K562 (cell line): ENCODE measurements around the gene CCKAR. TPM values are rescaled to one million over a fixed set of nuclear protein-coding genes. Genes with fewer than 3 reads are reported as not detected.

Experiments used
- ATAC-seq: fragments of 200-7000 bp; cut with Tn5 transposase; 3 replicates; pipeline ENCODE4 v1.9.1; 2020; ENCODE audit warnings: moderate library complexity
- BruUV-seq: library from RNA; stranded (reverse); fragments of 400-500 nt; replicated peaks from 2 replicates; lab custom pipeline; 2021; lab: Mats Ljungman, UMichigan
- CTCF ChIA-PET: fragments of 300-600 bp; formaldehyde crosslinking; extraction: SDS; loops from one replicate; lab custom pipeline; 2021; ENCODE audit warnings: low intra/inter-chr PET ratio; lab: Yijun Ruan, JAX
- POLR2A ChIA-PET: fragments of 300-600, 350-650 bp; sonication (Branson Sonifier 250); formaldehyde crosslinking; extraction: SDS; loops from one replicate; lab custom pipeline; 2021; ENCODE audit warnings: antibody characterized with exemption, inconsistent platforms; lab: Yijun Ruan, JAX
- DNase-seq, 4 experiments: peaks; one replicate each; pipeline versions ENCODE4 v3.0.0 to v3.0.0-alpha.2; 2011 to 2018; ENCODE audit warnings: low spot score in 3 of 4, mixed read lengths in 3 of 4; ENCODE audit errors: extremely low read depth in 1 of 4
- FAIRE-seq: peaks from 2 replicates; lab custom pipeline; 2011; peaks lifted over from hg19 to GRCh38; lab: Jason Lieb, UNC
- H2AFZ ChIP-seq: 2 replicates; pipeline ENCODE4 v1.6.0; 2011; ENCODE audit warnings: low read depth, low read length, control low read depth, inconsistent platforms
- H3K27ac ChIP-seq: fragments of 200-600 bp; 3 replicates; pipeline ENCODE4 v1.8.0; 2011; ENCODE audit warnings: low read depth, mild to moderate bottlenecking, control low read depth, inconsistent platforms, low read length, moderate library complexity, mixed read lengths; ENCODE audit errors: extremely low read depth
- H3K27me3 ChIP-seq, 2 experiments: fragments of 300-600 bp in 1 of 2; 2 replicates in 1 of 2; 3 replicates in 1 of 2; pipeline versions ENCODE4 v1.6.0 to v1.8.0; 2011; ENCODE audit warnings: inconsistent platforms in 2 of 2, low read length in 2 of 2, mild to moderate bottlenecking in 1 of 2, mixed read lengths in 1 of 2, moderate library complexity in 1 of 2; ENCODE audit not compliant: control insufficient read depth in 2 of 2, insufficient read depth in 2 of 2
- H3K36me3 ChIP-seq: fragments of 300-600 bp; 3 replicates; pipeline ENCODE4 v1.8.0; 2011; ENCODE audit warnings: mild to moderate bottlenecking, low read length, inconsistent platforms; ENCODE audit not compliant: control insufficient read depth, insufficient read depth
- H3K4me1 ChIP-seq, 2 experiments: fragments of 200-600 bp in 1 of 2; replicated peaks in 1 of 2; 2 replicates in 1 of 2; 3 replicates in 1 of 2; pipeline versions ENCODE4 v1.5.1 to v1.8.0; 2011; ENCODE audit warnings: inconsistent platforms in 2 of 2, low read length in 2 of 2, mild to moderate bottlenecking in 1 of 2, mixed read lengths in 1 of 2, moderate library complexity in 1 of 2; ENCODE audit not compliant: control insufficient read depth in 2 of 2, insufficient read depth in 2 of 2
- H3K4me2 ChIP-seq: 2 replicates; pipeline ENCODE4 v1.6.1; 2011; ENCODE audit warnings: low read length, control low read depth, inconsistent platforms, mixed read lengths; ENCODE audit not compliant: insufficient read depth
- H3K4me3 ChIP-seq: fragments of 200-600 bp; sonication (generic), shearing (Covaris generic); 2 replicates; pipeline ENCODE4 v1.5.1; 2016; ENCODE audit warnings: control low read depth, inconsistent platforms
- H3K79me2 ChIP-seq: fragments of 200-600 bp; 3 replicates; pipeline ENCODE4 v1.8.0; 2011; ENCODE audit warnings: low read length, inconsistent platforms; ENCODE audit not compliant: control insufficient read depth, insufficient read depth
- H3K9ac ChIP-seq, 2 experiments: 2 replicates each; pipeline versions ENCODE4 v1.6.0 to v1.6.1; 2011; ENCODE audit warnings: low read depth in 2 of 2, low read length in 2 of 2, control low read depth in 1 of 2, inconsistent platforms in 1 of 2, mild to moderate bottlenecking in 1 of 2, mixed read lengths in 1 of 2; ENCODE audit not compliant: insufficient read depth in 1 of 2
- H3K9me1 ChIP-seq: one replicate; pipeline ENCODE4 v1.6.0; 2011; ENCODE audit warnings: inconsistent platforms, mild to moderate bottlenecking, low read length, moderate library complexity; ENCODE audit not compliant: control insufficient read depth, insufficient read depth
- H3K9me3 ChIP-seq: replicated peaks from 2 replicates; pipeline ENCODE4 v1.5.1; 2011; ENCODE audit warnings: low read depth, low read length, inconsistent platforms; ENCODE audit not compliant: control insufficient read depth, insufficient read depth
- H4K20me1 ChIP-seq: replicated peaks from 2 replicates; pipeline ENCODE4 v1.6.1; 2011; ENCODE audit warnings: low read length, inconsistent platforms, mixed read lengths; ENCODE audit not compliant: control insufficient read depth, insufficient read depth
- TCF7 ChIP-seq: sonication (generic); IDR thresholded peaks from 2 replicates; pipeline ENCODE4 v1.6.1; 2016; ENCODE audit warnings: antibody characterized with exemption, borderline replicate concordance
- WGBS: fragments of 100-300 bp; shearing (Covaris generic); methylation state at CpG from one replicate; pipeline ENCODE4 v1.1.6; 2016; ENCODE audit warnings: low coverage, mixed read lengths; ENCODE audit not compliant: insufficient coverage; ENCODE audit errors: missing lambda C conversion rate; 5-methylcytosine and 5-hydroxymethylcytosine counted together
- in situ Hi-C: fragments of 300-500 bp; cut with MboI; formaldehyde crosslinking; loops from 4 replicates; pipeline ENCODE4 v1.15.0; 2018; ENCODE audit warnings: inconsistent platforms, mixed read lengths
- intact Hi-C: fragments of 100-400 bp; cut with micrococcal nuclease; formaldehyde crosslinking; loops from 2 replicates; pipeline ENCODE4 v1.14.2; 2022
- polyA plus RNA-seq, 8 experiments: library from polyadenylated mRNA; depleted of rRNA in 4 of 8; stranded (reverse) in 5 of 8; unstranded in 3 of 8; fragments of >200 nt; fragmentation: Nextera tagmentation in 2 of 8; fragmentation: Illumina TruSeq in 1 of 8; extraction: Ambion mirVana in 2 of 8; extraction: Trizol in 1 of 8; gene quantifications; 2 replicates each; pipeline versions ENCODE4 v1.2.1 to v1.2.3, GENCODE V29; 2011 to 2014; ENCODE audit warnings: inconsistent platforms in 1 of 8, missing spikeins in 1 of 8
- total RNA-seq, 7 experiments: library from RNA; depleted of rRNA in 6 of 7; stranded (reverse); fragments of >200 nt in 6 of 7; fragmentation: Illumina TruSeq in 2 of 7; extraction: Trizol in 2 of 7; gene quantifications; 2 replicates each; pipeline versions ENCODE4 v1.2.1 to v1.2.3, GENCODE V29; 2011 to 2021; ENCODE audit warnings: low replicate concordance in 1 of 7
- TF ChIP-seq, protein P1 (sequence below), 2 experiments: fragments of 450-650 bp in 1 of 2; sonication (generic) in 1 of 2; formaldehyde crosslinking in 1 of 2; IDR thresholded peaks in 1 of 2; conservative IDR thresholded peaks in 1 of 2; 2 replicates each; pipeline versions ENCODE4 v1.6.1 to v1.8.1; 2016 to 2023; ENCODE audit warnings: mild to moderate bottlenecking in 2 of 2, moderate library complexity in 2 of 2, inconsistent platforms in 1 of 2, missing genetic modification reagents in 1 of 2

The CCKAR gene
- total and polyA plus RNA-seq, 9 of the 15 experiments (the other 6 are each of a cell fraction or from before 2014, with no cell fraction given), result not detected

DNA sequence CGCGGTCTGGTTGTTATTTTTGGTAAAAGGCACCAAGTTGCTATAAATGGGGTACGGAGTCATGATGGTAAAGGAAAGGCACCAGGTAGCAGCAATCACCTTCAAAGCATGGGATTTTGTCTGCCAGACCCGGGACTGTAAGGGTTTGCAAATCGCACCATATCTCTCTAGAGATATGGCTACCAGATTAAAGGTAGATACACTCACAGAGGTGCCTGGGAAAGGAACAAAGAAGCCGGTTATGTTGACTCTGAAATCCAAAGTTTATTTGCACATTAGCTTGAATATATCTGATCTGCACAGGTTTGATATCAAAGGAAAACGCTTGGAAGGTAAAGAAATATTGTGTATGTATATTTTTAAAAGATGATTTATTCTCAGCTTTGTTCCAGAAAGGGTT lies 4.6 kb downstream of the CCKAR start:
- Histone ChIP-seq H3K9me3 (no peaks in the 10 kb centered on the region), H3K4me2 (no peak overlapping the region), H3K9ac (no peak overlapping the region), H3K9me1 (no peaks in the 10 kb centered on the region), H3K36me3 (no peaks in the 10 kb centered on the region), H3K79me2 (no peaks in the 10 kb centered on the region), H3K27me3 (peaks cover 35 to 59% of the 10 kb centered on the region in 2 experiments), H3K4me3 (no peak overlapping the region), H4K20me1 (no peaks in the 10 kb centered on the region; the same call in 1 of the 2 replicates), H3K4me1 (no peaks in the 10 kb centered on the region; a peak in 1 of 5 replicates), H2AFZ (no peak overlapping the region), H3K27ac (no peak overlapping the region)
- intact Hi-C loops, result no loop called here
- in situ Hi-C loops, result no loop called here
- whole genome bisulfite sequencing, result under 1% methylated on average over 7 of the region's 7 CpGs
- ChIA-PET CTCF (no interaction called here), POLR2A (no interaction called here)
- TF ChIP-seq, protein P1, sequence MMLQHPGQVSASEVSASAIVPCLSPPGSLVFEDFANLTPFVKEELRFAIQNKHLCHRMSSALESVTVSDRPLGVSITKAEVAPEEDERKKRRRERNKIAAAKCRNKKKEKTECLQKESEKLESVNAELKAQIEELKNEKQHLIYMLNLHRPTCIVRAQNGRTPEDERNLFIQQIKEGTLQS (IDR thresholded peaks at IDR 0.05), result no peak
- TF ChIP-seq, protein P1 (CRISPR knock-in tag; conservative IDR thresholded peaks at IDR 0.05), result no peak
- no TSS peak for BruUV-seq
- DNase-seq (no peak), FAIRE-seq (no peak), ATAC-seq (no peak)

DNA sequence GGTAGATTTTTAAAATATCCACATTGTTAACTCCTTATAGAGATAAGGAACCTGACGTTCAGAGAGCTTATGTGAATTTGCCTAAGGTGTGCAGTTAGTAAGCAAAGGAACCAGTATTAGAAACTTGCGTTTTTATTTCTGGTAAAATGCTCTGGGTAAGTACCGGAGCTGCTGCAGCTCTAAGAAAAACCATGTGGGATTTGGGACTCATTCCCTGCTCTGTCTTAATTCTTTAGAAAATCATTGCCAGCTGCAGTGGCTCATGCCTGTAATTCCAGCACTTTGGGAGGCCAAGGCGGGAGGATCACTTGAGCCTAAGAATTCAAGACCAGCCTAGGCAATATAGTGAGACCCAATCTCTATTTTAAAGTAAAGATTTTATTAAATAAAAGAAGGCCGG lies 5.8 kb downstream of the CCKAR start:
- ATAC-seq, result no peak
- Histone ChIP-seq H3K27me3 (peaks cover 25 to 50% of the 10 kb centered on the region in 2 experiments), H3K79me2 (no peaks in the 10 kb centered on the region), H3K4me1 (no peaks in the 10 kb centered on the region; a peak in 1 of 5 replicates), H3K9me1 (no peaks in the 10 kb centered on the region), H3K36me3 (no peaks in the 10 kb centered on the region), H3K4me2 (no peak overlapping the region), H3K4me3 (no peak overlapping the region), H2AFZ (no peak overlapping the region), H3K9me3 (no peaks in the 10 kb centered on the region), H4K20me1 (no peaks in the 10 kb centered on the region; the same call in 1 of the 2 replicates), H3K9ac (no peak overlapping the region), H3K27ac (no peak overlapping the region)
- in situ Hi-C loops (no loop called here), intact Hi-C loops (no loop called here)
- TF ChIP-seq TCF7, result no peak
- ChIA-PET POLR2A (interaction anchor here (0.8 kb wide), 1 partner anchor 36 kb away, joined by 3 read pairs; no protein-coding TSS in a partner anchor), CTCF (no interaction called here)
- no peak for FAIRE-seq
- no TSS peak for BruUV-seq
- WGBS, result 0% methylated on average over 5 of the region's 5 CpGs
- DNase-seq, result no peak
